GM12878 (cell line): ENCODE data around the gene DCTPP1. TPM values are rescaled to one million over a fixed set of nuclear protein-coding genes. Genes with fewer than 3 reads are reported as not detected.

Experiments
- ATF2 ChIP-seq: IDR thresholded peaks from 2 replicates; pipeline ENCODE4 v1.6.1; 2012; ENCODE audit warnings: low read length, inconsistent platforms
- BACH1 ChIP-seq: fragments of 450-650 bp; IDR thresholded peaks from 2 replicates; pipeline ENCODE4 v1.6.1; 2017; ENCODE audit warnings: mild to moderate bottlenecking, borderline replicate concordance
- CUX1 ChIP-seq: IDR thresholded peaks from 2 replicates; pipeline ENCODE4 v1.6.1; 2012; ENCODE audit warnings: improper control_type of control experiment, low read depth, low read length; ENCODE audit not compliant: insufficient replicate concordance
- DPF2 ChIP-seq: fragments of 450-650 bp; IDR thresholded peaks from 2 replicates; pipeline ENCODE4 v1.6.1; 2017; ENCODE audit warnings: mild to moderate bottlenecking
- EZH2 ChIP-seq: IDR thresholded peaks from 2 replicates; pipeline ENCODE4 v1.6.1; 2012; ENCODE audit warnings: low read depth, mild to moderate bottlenecking, control low read depth, inconsistent platforms, low read length, borderline replicate concordance; ENCODE audit not compliant: control insufficient read depth
- IKZF1 ChIP-seq: fragments of 450-650 bp; conservative IDR thresholded peaks from 2 replicates; pipeline ENCODE4 v1.6.1; 2017; ENCODE audit warnings: antibody characterized with exemption, mild to moderate bottlenecking
- JUND ChIP-seq: IDR thresholded peaks from 2 replicates; pipeline ENCODE4 v1.6.1; 2012; ENCODE audit warnings: low read depth, mild to moderate bottlenecking, low read length, improper control_type of control experiment, moderate library complexity
- KDM1A ChIP-seq: fragments of 200-600 bp; sonication (generic); IDR thresholded peaks from 2 replicates; pipeline ENCODE4 v1.6.1; 2016; ENCODE audit warnings: borderline replicate concordance
- LARP7 ChIP-seq: fragments of 450-650 bp; IDR thresholded peaks from 2 replicates; pipeline ENCODE4 v1.6.1; 2017; ENCODE audit warnings: mild to moderate bottlenecking
- NR2C2 ChIP-seq: IDR thresholded peaks from 2 replicates; pipeline ENCODE4 v1.6.1; 2011; ENCODE audit warnings: borderline replicate concordance, low read depth; ENCODE audit not compliant: control insufficient read depth, insufficient read length
- NRF1 ChIP-seq: conservative IDR thresholded peaks from 2 replicates; pipeline ENCODE4 v1.6.1; 2011; ENCODE audit warnings: mild to moderate bottlenecking, low read depth, low read length, improper control_type of control experiment
- PAX8 ChIP-seq: fragments of 450-650 bp; IDR thresholded peaks from 2 replicates; pipeline ENCODE4 v1.6.1; 2017; ENCODE audit warnings: mild to moderate bottlenecking, moderate library complexity
- RBBP5 ChIP-seq: fragments of 200-600 bp; sonication (generic); conservative IDR thresholded peaks from 2 replicates; pipeline ENCODE4 v1.6.1; 2016
- RELA ChIP-seq: fragments of 450-650 bp; IDR thresholded peaks from 2 replicates; pipeline ENCODE4 v1.8.0; 2014; ENCODE audit warnings: borderline replicate concordance; ENCODE audit not compliant: partially characterized antibody
- SP1 ChIP-seq: IDR thresholded peaks from one replicate; pipeline ENCODE4 v1.6.1; 2011; ENCODE audit warnings: low read depth, low read length
- SREBF2 ChIP-seq: IDR thresholded peaks from 2 replicates; pipeline ENCODE4 v1.6.1; 2012; ENCODE audit warnings: mild to moderate bottlenecking, low read length
- SUZ12 ChIP-seq: fragments of 200-600 bp; sonication (generic); IDR thresholded peaks from one replicate; pipeline ENCODE4 v1.6.1; 2018; ENCODE audit warnings: antibody characterized with exemption, mild to moderate bottlenecking; ENCODE audit not compliant: unreplicated experiment
- ZBED1 ChIP-seq: IDR thresholded peaks from 2 replicates; pipeline ENCODE4 v1.6.1; 2016; ENCODE audit warnings: borderline replicate concordance
- polyA plus RNA-seq, 11 experiments: library from polyadenylated mRNA; depleted of rRNA in 4 of 11; unstranded in 6 of 11; stranded (reverse) in 5 of 11; fragments of >200 nt; fragmentation: Nextera tagmentation in 4 of 11; fragmentation: Illumina TruSeq in 1 of 11; extraction: Ambion mirVana in 4 of 11; extraction: Trizol in 1 of 11; gene quantifications; 1 replicate in 1 of 11; 2 replicates in 10 of 11; pipeline versions ENCODE4 v1.2.1 to v1.2.3, GENCODE V29; 2011 to 2016; ENCODE audit warnings: inconsistent platforms in 2 of 11, missing spikeins in 2 of 11, low read depth in 1 of 11
- total RNA-seq, 4 experiments: library from RNA; depleted of rRNA in 3 of 4; stranded (reverse); fragments of >200 nt in 3 of 4; fragmentation: Illumina TruSeq in 1 of 4; extraction: Trizol in 1 of 4; gene quantifications; 2 replicates each; pipeline versions ENCODE4 v1.2.1 to v1.2.3, GENCODE V29; 2013 to 2021
- TF ChIP-seq, protein P1 (sequence below): fragments of 450-650 bp; IDR thresholded peaks from 2 replicates; pipeline ENCODE4 v1.6.1; 2017; ENCODE audit warnings: mild to moderate bottlenecking, low read depth, inconsistent platforms; ENCODE audit not compliant: poor library complexity, severe bottlenecking

DCTPP1 gene
- total and polyA plus RNA-seq, 10 of the 15 experiments (the other 5 are each of a cell fraction or from before 2014, with no cell fraction given), result 72.1 to 266 (median 157) TPM

GRCh38 chr16:30458561-30459394 lies 28.9 kb upstream of the DCTPP1 start (continued):
- TF ChIP-seq CUX1 (peak; percentile 60), SREBF2 (no peak), ZBED1 (peak; percentile 93; the same call in 1 of the 2 replicates), IKZF1 (peak; percentile 100), LARP7 (peak; percentile 80), DPF2 (peak; percentile 99), NR2C2 (no peak), PAX8 (no peak), RBBP5 (no peak), ATF2 (peak; percentile 91), SUZ12 (no peak), SP1 (peak; percentile 93), KDM1A (no peak), NRF1 (no peak), BACH1 (peak; percentile 95), RELA (peak; percentile 58), JUND (peak; percentile 51; the same call in 1 of the 2 replicates), EZH2 (no peak)
- TF ChIP-seq, protein P1, sequence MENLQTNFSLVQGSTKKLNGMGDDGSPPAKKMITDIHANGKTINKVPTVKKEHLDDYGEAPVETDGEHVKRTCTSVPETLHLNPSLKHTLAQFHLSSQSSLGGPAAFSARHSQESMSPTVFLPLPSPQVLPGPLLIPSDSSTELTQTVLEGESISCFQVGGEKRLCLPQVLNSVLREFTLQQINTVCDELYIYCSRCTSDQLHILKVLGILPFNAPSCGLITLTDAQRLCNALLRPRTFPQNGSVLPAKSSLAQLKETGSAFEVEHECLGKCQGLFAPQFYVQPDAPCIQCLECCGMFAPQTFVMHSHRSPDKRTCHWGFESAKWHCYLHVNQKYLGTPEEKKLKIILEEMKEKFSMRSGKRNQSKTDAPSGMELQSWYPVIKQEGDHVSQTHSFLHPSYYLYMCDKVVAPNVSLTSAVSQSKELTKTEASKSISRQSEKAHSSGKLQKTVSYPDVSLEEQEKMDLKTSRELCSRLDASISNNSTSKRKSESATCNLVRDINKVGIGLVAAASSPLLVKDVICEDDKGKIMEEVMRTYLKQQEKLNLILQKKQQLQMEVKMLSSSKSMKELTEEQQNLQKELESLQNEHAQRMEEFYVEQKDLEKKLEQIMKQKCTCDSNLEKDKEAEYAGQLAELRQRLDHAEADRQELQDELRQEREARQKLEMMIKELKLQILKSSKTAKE, result peak; percentile 90
